Measurements from ENCODE around the gene ZGPAT.
"Not testable (repeated sequence)": the region's sequence is repeated elsewhere in the genome, so short reads cannot be mapped to it uniquely, and the experiment has no call there.

The ZGPAT gene

DNA sequence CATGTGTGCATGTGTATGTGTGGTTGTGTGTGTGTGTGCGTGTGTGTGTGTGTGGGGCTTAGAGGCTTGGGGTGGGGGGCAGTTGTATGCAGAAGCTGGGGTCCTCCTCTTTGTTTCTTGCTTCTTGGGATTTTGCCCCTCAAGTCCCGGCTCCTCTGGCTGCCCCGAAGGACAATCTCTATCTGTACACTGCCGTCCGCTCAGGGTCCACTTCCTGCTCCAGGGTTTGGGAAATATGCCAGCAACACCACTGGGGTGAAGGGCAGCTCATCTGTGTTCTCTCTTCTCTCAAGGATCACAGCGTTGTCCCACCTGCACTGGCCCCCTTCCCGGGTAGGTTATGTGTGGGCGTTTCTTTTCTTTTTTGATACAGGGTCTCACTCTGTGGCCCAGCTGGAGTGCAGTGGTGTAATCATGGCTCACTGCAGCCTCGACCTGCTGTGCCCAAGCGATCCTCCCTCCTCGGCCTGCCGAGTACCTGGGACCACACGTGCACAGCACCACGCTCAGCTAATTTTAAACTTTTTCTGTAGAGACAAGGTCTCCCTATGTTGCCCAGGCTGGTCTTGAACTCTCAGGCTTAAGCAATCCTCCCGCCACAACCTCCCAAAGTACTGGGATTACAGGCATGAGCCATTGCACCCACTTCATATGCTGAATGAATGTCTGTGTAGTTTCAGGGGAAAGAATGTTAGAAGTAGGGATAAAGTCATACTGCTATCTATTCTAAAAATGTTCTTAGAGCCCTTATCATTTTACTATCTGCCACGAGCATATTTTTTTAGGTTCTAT lies 57.4 kb downstream of the ZGPAT start:
- DNase-seq (ENCODE audit: low read depth) = no peak

DNA sequence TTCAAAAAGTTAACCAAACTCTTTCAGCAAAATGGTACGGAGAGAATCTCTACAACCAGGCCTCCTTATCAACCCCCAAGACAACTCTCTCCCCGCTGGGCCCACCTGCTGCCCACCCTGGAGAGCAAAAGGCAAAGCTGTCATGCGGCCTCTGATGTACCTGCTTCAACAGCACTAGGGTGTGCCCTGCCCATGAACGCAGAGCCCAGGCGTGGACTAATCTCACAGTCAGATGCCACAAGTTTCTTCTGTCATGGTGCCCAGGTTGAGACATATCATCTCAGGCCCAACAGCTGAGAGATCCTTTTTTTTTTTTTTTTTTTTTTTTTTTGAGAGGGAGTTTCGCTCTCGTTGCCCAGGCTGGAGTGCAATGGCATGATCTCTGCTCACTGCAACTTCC lies 58.1 kb downstream of the ZGPAT start:
- no peak for DNase-seq (ENCODE audit: low read depth)

DNA sequence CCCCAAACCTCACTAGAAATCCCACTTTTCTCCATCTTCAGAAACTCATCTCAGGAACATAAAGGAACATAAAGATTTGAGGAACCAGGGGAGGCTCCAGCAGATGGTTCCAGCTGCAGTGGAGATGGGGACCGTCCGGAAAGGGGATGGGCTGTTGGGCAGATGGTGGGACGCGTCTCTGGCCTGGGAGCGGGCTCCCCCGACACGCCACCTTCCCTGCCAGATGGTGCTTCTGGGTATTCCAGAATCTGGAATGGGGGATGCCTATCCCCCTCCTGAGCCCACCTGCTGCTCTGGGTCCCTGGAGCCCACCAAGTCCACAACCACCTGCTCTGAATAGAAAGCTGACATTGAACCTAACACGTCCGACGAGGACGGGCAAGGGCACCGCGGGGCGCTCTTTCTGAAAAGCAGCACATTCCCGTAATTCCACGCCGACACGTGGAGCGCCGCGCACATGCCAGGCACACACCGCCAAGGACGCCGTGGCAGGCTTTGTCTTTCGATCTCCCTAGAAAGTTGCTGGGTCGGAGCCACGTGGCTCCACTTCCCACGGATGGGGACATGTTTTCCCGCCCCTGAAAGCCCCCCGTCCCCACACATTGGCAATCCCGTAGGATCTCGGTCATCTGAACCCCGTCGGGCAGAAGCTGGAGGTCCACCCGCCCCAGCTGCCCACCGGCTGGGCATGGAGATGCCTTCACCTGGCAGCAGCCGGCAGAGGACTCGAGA lies 59.0 kb downstream of the ZGPAT start:
- no peak for DNase-seq (ENCODE audit: low read depth)

DNA sequence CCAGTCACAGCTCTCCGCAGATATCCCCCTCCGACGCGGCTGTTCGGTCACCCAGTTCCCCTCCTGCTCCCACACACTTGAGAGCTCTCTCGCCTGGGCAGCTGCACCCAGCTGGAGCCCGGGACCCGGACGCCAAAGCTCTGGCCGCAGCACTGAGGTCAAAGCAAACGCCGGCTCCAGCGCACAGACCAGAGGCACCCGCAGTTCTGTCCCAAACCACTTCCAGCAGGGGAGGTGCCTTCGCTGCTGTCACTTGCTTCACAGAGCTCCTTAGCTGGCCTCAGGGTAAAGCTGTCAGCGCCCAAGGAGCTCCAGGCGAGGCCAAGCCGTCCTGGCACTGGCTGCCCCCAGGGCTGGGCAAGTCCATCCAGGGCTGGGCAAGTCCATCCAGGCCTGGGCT lies 59.6 kb downstream of the ZGPAT start:
- DNase-seq (ENCODE audit: low read depth) = no peak

DNA sequence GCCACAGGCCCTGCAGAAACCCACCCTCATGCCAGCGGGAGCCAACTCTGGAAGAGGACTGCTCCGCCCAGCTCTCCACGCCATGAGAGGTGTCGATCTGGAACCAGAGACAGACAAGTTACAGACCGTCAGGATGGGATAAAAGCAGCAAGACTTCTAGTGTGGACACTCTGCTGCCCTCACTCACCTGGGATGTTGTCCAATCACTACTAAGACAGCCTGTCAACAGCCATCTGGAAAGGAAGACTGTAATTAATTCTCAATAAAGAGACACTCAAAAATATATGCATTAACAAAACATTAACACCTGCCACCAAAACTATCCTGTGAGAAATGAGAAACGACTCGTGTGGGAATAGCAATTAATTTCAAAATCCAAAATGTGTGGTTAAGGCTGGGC lies 60.0 kb downstream of the ZGPAT start:
- DNase-seq (ENCODE audit: low read depth) = no peak

DNA sequence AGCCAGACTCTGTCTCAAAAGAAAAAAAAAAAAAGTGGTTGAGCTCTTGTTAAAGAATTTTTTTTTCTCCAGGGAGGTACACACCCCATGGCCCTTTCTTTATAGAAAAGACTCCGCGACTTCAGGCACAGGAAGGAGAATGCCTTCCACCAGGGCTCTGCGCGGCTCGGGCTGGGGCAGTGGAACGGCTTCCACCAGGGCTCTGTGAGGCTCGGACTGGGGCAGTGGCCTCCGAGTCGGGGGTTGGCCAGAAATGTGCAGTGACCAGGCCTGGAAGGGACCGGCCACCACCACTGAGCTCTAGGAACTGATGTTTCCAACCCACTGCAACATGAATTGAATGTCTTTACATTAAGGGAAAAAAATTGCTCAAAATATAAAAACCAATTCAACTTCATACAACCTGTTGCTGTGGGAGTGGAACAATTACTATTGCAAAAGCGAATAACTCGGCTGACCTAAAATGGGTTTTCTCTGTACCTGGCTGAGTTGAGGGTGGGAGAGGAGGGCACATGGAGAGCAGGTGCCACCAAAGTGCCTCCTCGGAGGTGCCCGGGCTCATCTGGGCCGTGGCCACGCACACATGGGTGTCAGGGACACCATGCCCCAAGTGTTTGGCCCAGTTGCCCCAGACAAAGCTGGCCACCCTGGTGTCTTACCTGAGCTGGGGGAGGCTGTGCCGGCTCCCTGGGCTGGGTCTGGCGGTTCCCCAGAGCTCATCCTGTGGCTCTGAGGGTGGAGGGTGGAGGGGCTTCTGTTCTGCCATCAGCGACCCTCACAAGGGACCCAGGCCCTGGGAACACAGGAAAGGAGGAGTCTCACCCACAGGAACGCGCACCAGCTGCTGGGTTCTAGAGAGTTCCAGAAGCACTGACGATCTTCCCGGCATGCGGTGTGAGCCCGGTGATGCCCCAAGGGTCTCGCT lies 61.0 kb downstream of the ZGPAT start:
- no peak for DNase-seq (ENCODE audit: low read depth)

DNA sequence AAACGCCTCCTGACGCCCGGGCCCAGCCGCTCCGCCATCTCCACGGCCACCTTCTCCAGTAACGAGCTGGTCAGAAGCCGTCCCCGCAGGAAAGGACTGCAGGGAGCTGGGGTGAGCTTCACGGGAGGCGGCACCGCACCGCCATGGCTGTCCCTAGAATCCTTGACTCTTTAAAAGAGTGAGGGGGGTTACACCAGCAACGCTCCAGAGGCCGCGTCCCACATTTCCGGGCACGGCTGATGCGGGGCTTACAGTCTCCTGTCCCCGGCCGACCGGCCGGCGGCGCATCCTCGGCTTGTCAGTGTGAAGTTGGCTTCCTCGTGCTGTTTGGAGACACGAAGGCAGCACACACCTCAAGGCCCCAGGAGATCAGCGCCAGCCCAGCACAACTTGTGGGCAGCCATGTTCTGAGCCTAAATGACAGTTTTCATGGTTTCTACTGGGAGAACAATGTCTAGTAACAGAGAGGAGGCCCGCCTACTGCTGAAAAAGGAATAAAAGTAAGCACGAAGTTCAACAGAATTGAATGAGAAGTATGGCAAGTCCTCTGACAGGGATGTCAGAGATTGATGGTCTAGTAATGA lies 62.1 kb downstream of the ZGPAT start:
- DNase-seq (ENCODE audit: low read depth) = no peak

DNA sequence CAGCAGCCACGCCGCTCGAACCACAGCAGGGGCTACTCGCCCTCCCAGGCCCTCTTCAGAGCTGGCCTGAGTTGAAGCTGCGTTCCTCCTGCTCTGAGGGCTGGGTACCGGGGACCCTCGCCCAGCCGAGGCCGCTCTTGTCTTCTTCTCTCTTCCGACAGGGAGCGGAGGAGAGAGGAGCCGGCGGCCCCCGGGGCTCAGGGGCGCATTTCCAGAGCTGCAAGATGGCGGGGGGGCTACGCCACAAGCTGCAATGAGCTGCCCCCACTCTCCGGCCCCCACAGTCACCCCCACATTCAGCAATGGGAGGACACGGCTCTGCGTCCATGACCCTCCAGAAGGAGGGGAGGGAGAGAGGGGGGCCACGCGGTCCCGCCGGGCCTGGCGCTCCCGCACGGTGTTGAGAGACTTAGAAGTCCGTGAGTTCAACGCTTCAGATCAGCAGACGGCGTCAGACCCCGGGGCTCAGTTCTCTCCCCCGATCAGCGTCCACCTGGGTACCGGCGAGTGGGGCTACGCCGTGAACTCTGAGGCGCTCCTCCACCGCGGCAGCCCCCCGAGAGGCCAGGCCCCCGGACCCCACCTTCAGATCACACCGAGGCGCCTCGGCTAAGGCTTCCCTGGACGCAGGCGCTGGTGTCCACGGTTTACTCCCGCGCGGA lies 63.3 kb downstream of the ZGPAT start:
- no peak for DNase-seq (ENCODE audit: low read depth)

DNA sequence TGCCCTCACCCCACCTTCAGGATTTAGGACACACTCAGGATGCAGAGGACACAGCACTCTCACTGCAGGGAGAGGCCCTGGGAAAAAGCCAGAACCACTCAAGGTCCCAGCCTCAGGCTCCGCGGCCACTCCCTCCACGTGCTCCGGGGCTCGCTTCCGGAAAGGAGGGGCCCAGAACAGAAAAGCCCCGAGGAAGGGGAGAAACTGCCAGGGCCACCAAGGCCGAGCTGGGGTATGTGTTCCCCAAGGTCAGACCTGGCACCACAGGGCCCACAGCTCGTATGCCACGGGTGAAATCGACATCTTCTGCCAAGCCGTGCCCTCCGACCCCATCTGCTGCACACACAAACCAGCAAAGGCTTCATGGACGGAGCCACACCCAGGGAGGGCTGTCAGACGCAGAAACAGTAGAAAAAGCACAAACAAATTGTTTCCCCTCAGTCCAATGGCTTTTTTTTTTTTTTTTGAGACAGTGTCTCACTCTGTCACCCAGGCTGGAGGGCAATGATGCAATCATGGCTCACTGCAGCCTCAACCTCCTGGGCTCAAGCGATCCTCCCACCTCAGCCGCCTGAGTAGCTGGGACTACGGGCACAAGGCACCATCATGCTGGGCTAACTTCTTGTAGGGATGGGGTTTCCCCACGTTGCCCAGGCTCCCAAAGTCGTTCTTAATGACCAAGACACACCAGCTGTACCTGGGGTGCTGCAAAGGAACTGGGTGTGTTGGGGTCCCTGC lies 65.1 kb downstream of the ZGPAT start:
- no peak for DNase-seq (ENCODE audit: low read depth)

DNA sequence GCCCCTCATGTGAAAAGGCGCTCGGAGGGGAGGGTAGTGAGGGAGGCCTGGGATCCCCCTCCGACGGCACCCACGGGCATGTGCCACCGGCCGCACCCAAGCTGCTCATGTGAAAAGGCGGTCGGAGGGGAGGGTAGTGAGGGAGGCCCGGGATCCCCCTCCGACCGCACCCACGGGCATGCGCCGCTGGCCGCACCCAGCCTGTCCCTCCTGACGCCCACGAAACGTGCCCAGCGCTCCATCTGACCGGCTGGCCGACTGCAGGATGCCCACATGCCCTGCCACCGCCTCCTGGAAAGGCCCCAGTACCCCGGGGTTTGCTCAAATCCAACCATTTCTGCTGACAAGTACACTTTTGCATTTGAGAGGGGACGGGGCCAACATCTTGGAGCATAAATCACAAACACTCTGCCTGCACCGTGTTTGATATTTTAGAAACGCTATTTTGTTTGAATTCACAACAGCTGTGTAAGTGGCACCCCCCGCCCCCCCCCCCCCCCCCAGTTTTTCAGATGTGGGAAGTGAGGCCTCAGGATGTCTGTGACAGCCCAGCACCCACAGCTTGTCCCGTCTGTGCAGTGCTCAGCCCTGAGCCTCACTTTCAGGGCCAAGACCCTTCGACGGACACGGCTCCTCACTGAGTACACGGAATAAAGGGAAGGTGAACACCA lies 65.9 kb downstream of the ZGPAT start:
- no peak for DNase-seq (ENCODE audit: low read depth)

DNA sequence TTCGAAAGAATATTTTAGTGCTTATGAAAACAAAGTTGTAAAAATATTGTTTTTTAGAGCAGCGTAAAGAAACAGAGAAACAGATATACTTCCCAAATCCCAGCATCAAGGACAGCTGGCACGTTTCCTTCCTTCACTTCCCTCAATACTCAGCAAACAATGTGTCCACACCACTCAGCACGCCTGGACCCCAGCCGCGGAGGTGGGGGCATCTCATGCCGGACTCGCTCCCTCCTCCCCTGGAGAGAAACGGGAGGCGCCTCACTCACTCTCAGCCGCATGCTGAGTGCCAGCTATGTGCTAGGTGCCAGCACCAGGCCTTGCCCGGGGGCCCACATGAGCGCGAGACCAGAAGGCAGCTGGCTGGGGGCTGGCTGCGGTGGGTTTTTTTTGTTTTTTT lies 66.5 kb downstream of the ZGPAT start:
- DNase-seq (ENCODE audit: low read depth) = no peak

DNA sequence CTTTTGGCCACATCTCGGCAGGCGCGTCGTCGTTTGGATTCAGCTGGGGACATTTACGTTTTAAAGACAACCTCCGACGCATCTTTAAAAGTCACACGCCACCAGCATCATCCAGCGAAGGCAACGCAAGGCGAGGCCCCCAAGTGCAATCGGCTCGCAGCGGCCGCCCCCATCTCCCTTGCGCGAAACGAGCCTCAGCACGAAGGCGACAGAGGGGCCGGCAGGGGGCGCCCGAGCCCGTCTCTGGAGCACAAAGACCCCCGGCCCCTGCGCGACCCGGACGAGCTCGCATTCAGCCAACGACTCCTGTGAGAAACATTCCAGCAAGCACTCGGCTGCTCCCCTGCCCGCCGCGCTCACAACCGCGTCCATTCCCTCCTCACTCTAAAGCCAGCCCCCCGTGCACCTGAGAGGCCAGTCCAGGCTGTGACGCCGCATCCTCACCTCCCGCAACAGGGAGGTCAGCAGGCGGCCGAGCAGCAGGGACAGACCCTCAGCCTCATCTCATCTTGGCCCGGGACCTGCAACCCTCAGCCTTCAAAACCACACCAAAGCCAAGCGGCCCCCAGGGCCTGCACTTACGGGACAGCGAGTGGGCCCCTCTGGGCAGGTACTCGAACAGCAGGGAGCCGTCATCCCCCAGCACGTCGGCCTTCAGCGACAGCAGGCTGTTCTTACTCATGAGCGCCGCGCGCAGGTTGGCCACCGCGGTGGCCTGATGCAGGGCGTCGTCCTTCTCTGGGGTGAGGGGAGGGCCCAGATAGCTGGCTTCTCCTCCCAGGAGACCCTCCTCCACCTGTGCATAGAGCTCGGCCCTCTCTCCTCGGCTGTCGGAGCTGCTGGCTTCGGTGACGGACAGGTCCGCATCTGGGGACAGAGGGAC lies 67.5 kb downstream of the ZGPAT start:
- DNase-seq (ENCODE audit: low read depth) = no peak

DNA sequence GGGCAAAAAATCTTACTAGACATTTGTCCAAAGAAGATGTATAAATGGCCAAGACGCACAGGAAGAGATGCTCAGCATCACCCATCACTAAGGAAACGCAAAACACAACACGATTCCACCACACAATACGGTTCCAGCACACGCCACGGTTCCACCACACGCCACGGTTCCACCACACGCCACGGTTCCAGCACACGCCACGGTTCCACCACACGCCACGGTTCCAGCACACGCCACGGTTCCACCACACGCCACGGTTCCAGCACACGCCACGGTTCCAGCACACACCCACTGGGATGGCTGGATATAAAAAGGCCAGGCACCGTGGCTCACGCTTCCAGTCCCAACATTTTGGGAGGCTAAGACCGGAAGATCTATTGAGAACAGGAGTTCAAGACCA lies 69.0 kb downstream of the ZGPAT start:
- DNase-seq (ENCODE audit: low read depth) = not testable (repeated sequence)

DNA sequence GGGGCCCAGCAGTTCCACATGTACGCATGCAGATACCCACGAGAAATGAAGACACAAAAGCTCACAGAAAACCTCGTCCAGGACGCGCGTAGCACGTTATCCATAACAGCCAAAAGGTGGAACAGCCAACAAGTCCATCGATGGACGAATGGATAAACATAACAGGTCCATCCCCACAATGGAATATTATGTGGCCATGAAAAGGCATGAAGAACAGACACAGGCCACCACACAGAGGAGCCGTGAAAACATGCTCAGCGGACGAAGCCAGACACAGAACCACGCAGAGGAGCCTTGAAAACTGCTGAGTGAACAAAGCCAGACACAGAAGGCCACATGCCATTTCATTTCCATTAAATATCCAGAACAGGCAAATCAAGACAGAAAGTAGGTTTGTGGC lies 69.8 kb downstream of the ZGPAT start:
- DNase-seq (ENCODE audit: low read depth) = no peak

DNA sequence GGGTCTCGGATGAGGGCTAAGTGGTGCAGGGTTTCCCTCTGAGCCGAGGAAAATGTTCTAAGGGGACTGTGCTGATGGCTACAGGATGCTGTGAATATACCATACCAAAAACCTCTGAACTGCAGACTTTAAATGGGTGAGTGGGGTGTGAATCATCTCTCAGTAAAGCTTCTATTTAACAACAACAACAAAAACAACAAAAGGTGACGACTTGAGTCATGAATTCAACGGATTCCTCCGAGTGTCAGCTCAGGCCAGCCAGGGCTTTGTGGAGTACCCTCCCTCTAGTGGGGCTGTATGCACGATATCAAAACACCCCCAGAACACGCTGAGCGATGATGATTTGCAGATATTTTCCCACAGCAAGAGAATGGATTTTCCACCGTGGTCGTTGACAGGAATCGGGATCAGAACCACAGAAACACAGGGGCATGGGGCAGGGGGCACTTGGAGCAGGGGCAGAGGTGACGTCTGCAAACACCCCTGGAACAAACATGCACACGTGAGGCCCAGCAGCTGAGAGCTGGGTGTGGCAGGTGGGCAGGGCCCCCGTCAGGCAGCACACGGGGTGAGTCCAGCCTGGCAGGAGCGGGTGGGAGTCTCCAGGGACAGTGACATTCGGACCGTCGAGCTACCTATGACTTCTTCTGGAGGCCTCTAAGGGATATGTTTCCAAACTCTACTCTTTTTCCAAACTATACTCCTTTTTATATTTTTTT lies 70.4 kb downstream of the ZGPAT start:
- DNase-seq (ENCODE audit: low read depth) = no peak

DNA sequence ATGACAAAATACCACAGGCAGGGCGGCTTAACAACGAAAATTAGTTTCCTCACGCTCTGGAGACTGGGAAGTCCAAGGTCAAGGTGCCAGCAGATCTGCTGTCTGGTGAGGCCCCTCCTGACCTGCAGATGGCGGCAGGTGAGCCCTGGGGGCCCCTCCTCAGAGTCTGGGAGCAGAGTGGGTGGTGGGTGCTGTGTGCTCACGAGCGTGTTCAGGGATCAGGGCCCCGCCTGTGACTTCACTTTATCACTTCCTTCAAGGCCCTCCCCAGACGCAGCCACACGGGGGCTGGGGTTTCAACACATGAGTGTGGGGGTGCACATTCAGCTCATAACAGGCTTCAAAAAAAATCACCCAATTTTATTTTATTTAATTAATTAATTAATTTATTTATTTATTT lies 71.0 kb downstream of the ZGPAT start:
- no peak for DNase-seq (ENCODE audit: low read depth)

DNA sequence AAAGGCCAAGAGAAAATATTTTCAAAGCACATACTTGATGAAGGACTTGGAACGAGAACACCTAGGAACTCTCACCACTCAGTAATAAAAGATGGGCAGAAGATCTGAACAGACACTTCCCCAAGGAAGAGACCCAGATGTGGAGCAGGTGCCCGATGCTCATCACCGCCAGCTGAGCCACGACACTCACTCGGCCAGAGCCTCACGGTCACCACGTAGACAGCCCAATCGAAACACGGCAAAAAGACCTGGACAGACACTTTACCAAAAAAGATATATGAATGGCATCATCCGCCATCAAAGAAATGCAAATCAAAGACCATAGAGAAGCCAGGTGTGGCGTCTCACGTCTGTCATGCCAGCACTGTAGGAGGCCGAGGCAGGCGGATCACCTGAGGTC lies 73.3 kb downstream of the ZGPAT start:
- DNase-seq (ENCODE audit: low read depth) = no peak

DNA sequence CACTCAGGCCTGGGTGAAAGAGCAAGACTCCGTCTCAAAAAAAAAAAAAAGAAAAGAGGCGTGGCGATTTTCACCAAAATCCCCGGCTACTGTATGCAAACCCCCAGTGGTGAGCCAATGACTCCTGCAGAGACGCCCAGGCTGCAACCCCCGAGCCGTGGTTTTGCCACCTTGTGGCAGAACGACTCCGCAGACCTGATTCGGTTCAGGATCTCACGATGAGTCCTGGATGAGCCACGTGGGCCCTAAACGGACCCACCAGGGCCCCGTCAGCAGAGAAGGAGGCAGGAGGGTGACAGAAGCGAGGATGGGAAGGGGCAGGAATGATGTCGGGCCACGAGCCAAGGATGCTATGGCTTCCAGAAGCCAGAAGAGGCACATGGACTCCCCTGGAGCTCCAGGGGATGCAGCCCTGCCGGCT lies 74.2 kb downstream of the ZGPAT start:
- DNase-seq (ENCODE audit: low read depth) = peak; percentile 34

DNA sequence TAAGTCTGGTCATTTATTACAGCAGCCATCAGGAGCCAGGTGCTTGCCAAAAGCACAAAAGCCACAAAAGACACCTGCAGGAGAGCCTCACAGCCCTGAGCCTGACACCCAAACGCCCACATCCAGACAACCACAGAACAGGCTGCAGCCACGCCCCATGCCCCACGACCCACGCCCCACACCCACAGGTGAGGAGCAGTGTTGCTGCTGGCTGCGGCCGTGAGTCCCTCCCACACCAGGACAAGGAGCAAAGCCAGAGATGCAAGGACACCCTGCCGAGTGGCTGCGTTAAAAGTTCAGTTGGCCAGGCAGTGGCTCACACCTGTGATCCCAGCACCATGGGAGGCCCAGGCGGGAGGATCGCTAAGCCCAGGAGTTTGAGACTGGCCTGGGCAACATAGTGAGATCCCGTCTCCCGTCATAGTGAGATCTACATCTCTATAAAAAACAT lies 74.7 kb downstream of the ZGPAT start:
- no peak for DNase-seq (ENCODE audit: low read depth)
